Liver (tissue), 3 donors: Measurements from ENCODE around the gene AKAP7.

ENCODE experiments used
- FOXA1 ChIP-seq: IDR thresholded peaks from 2 replicates; pipeline ENCODE4 v1.6.1; 2016; ENCODE audit warnings: antibody characterized with exemption
- FOXA2 ChIP-seq: IDR thresholded peaks from 2 replicates; pipeline ENCODE4 v1.6.1; 2016; ENCODE audit warnings: antibody characterized with exemption
- JUND ChIP-seq, 2 donors: IDR thresholded peaks; 2 replicates each; pipeline ENCODE4 v1.6.1; 2016; ENCODE audit warnings: antibody characterized with exemption in 2 of 2
- REST ChIP-seq: IDR thresholded peaks from 2 replicates; pipeline ENCODE4 v1.6.1; 2016; ENCODE audit warnings: antibody characterized with exemption, mild to moderate bottlenecking
- SP1 ChIP-seq: IDR thresholded peaks from 2 replicates; pipeline ENCODE4 v1.6.1; 2018; ENCODE audit warnings: antibody characterized with exemption, mild to moderate bottlenecking
- YY1 ChIP-seq: IDR thresholded peaks from 2 replicates; pipeline ENCODE4 v1.6.1; 2016; ENCODE audit warnings: antibody characterized with exemption, mild to moderate bottlenecking
- TF ChIP-seq, protein P1 (sequence below): fragments of 150-350 bp; IDR thresholded peaks from 2 replicates; pipeline ENCODE4 v1.5.1; 2017; ENCODE audit warnings: improper control_type of control experiment, low read depth, low read length; ENCODE audit not compliant: missing input control
- donor health status: healthy.
- donor health status: healthy.

- TF ChIP-seq, protein P1, sequence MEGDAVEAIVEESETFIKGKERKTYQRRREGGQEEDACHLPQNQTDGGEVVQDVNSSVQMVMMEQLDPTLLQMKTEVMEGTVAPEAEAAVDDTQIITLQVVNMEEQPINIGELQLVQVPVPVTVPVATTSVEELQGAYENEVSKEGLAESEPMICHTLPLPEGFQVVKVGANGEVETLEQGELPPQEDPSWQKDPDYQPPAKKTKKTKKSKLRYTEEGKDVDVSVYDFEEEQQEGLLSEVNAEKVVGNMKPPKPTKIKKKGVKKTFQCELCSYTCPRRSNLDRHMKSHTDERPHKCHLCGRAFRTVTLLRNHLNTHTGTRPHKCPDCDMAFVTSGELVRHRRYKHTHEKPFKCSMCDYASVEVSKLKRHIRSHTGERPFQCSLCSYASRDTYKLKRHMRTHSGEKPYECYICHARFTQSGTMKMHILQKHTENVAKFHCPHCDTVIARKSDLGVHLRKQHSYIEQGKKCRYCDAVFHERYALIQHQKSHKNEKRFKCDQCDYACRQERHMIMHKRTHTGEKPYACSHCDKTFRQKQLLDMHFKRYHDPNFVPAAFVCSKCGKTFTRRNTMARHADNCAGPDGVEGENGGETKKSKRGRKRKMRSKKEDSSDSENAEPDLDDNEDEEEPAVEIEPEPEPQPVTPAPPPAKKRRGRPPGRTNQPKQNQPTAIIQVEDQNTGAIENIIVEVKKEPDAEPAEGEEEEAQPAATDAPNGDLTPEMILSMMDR: no peak
- TF ChIP-seq JUND (IDR thresholded peaks at IDR 0.05) (no peak), REST (no peak), FOXA2 (no peak), YY1 (no peak), SP1 (no peak), FOXA1 (no peak)
Measured at GRCh38 chr6:131213501-131213990, 78.3 kb downstream of the AKAP7 start.
